ENCODE data around the gene DRC3.

DRC3 gene

DNA sequence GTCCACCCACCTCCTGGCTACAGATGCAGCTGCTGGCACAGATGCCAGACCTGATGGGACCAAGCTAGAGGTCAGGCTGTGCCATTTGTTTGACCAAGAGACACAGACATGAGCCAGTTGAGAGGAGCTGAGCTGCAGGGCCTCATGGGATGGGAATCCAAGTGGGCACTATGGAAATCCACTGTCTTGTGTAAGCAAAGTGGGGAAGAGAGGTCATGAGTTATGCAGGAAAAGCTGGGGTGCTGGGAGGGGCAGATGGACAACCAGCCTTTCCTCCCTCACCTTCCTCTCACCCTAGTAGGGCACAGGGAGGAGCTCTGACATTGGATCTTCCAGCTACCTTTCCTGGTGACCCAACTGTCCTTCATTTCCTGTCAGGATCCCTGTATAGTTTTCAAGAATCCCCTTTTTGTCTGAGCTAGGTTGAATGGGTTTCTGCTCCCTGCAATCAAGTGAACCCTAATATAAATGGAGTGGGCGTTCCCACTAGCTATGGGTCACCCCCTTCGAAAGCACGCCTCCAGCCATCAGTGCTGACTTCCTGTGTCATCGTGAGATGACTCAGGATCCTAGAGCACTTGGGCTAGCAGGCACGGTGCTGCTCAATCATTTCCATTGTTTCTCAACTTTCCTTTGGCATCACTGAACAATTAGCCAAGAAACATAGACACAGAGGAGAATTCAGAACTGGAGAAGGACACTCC, 52.7 kb downstream of the DRC3 start:
- DNase-seq, result peak; percentile 26

DNA sequence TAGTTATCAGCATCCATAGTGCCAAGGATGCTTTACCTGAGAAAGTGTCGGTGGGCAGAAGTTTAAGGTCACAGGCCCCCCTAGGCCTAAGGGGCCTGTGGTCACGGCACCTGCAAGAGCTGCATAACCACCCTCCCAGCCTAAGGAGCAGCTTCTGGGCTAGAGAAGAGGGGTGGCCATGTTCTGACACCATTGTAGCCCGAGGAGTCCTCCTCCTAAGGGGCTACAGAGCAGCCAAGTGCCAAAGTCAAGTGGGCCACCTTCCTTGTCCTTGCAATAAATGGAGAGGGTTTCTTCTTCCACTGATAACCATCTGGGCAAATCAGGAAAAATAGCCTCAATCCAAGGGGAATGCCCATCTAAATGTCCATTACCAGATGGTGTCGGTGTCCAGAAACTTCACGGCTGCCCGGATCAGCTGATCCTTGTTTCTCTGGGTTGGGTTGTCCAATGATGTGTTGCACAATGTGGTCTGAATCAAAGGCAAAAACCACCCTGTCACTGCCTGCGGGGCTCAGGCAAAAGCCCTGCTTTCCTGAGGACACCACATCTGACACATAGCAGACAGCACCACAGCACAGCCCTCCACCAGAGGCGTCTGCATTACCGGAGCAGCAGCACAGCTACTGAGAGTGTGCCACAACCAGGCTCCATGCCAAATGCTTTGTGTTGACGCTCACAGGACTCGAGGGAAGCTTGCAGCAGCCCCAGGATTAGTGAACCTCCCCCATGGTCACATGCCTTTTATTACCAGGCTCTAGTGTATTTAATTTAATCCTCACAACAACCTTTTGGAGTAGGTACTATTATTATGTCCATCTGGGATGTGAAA, 53.5 kb downstream of the DRC3 start:
- DNase-seq, result peak; percentile 28

GRCh38 chr17:18027280-18027679, 54.6 kb downstream of the DRC3 start:
- DNase-seq, result no peak

DNA sequence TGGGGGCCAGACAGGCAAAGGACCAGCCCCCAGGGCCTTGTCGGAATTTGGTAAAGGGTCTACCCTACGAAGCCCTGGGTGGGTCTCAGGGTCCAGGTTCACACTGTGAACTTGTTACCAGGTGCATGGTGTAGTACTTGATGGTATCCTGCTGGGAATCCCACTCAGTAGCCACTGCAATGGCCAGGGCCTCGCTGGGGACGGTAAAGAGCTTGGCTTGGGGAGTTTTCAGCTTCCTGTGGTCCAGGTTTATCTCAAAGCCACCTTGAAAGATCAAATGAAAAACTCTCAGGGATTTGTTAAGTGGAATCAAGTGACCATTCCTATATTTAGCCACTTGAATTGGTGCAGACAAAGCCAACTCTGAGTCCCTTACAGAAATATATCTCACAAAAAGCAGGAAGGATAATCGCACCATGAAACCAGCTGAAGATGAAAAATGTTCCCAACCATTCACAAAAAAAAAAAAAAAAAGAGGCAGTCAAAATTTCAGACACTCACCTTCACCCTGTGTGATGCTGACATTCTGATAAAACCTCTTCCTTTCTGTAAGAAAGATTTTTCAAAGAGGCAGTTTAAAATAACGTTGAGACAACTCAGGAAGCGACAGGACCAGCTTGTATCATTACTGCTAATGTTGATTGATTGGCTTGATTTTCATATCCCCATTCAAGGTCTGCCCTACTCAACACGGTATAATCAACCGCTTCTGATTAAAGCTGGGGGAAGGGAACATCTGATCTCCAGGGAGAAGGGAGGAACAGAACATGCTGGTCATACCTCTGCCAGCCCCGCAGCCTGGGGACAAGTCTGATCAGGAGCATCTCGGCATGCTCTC, 55.7 kb downstream of the DRC3 start:
- DNase-seq, result no peak

- no peak for DNase-seq
Measured at GRCh38 chr17:18028952-18029540, 56.4 kb downstream of the DRC3 start.

GRCh38 chr17:18031955-18032354, 59.3 kb downstream of the DRC3 start:
- no peak for DNase-seq

DNA sequence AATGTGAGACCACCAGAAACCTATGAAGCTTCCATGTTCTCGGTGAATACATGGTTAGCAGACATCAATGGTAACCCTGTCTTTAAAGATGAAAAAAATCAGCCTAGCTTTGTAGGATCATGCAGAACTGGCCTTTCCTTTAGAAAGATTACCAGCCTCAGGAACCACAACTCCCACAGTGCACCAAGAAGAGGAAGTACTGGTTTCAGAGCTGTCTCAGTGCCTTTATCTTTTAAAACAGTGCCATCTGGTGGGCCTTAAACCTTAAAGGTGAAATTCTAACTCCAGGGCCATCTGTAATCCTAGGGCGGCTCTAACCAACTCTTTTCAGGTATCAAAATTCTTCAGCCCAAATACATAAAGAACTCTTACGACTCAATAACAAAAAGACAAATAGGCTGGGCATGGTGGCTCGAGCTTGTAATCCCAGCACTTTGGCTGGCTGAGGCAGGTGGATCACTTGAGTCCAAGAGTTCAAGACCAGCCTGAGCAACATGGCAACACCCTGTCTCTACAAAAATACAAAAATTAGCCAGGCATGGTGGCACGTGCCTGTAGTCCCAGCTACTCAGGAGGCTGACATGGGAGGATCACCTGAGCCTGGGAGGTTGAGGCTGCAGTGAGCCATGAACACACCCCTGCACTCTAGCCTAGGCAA, 60.9 kb downstream of the DRC3 start:
- peak; percentile 83 for DNase-seq

DNA sequence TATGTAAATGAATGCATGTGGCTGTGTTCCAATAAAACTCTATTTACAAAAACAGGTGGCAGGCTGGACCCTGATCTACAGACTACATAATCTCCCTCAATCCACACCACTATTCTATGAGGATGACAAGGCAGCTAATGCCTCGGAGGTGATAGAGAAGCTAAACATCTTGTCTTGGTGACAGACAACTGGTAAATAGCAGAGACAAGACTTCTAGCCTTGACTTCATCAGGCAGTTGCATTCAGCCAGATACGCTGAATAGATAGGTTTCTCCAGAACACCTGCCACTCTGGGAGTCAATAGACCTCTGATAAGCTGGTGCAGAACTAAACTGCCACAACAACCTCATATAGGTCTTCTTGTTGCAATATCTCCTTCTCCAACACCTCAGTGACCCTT, 63.0 kb downstream of the DRC3 start:
- DNase-seq, result no peak

DNA sequence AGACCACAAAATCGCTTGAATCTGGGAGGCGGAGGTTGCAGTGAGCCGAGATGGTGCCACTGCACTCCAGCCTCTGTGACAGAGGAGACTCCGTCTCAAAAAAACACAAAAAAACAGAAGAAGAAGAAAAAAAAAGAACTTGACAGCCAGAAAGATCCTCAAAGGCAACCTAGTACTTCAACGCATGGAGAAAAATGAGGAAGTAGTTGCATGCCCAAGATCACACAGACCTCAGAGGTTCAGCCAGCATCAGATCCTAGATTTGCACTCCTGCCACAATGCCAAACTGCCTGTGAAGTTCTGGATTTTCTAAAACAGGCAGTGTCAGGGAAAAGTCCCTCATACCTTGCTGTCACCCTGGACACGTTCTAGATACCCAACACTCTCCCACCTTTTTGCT, 64.8 kb downstream of the DRC3 start:
- no peak for DNase-seq

DNA sequence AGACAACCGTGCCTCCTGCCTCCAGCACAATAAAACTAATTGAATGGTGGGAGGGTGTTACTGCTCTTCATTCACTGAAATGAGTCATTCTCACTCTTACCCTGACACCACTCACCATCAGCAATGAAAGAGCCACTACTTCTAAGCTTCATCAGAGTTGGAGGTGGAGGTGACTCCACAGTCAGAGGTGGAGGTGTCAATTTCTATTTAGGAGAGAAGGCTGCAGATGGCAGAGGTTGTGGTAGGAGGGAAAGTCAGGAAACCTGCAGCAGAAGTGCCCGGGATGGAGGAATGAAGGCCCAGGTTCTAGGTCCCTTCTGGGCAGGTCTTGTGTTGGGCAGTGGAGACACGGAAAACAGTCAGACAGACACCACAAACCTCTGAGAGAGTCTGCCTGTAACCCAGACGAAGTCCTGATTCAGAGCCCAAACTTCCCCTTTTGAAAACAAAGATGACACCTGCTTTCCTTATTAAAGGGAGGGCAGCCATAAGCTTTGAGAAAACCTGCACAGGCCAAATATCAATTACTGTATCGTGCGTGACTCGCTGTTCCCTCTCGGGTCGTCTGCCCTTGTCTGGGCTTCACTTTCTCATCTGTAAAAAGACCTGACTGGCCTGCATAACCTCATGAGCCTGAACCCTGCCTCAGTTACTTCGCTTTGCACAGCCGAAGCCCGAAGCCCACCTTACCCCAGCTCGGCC, 65.6 kb downstream of the DRC3 start:
- peak; percentile 15 for DNase-seq

DNA sequence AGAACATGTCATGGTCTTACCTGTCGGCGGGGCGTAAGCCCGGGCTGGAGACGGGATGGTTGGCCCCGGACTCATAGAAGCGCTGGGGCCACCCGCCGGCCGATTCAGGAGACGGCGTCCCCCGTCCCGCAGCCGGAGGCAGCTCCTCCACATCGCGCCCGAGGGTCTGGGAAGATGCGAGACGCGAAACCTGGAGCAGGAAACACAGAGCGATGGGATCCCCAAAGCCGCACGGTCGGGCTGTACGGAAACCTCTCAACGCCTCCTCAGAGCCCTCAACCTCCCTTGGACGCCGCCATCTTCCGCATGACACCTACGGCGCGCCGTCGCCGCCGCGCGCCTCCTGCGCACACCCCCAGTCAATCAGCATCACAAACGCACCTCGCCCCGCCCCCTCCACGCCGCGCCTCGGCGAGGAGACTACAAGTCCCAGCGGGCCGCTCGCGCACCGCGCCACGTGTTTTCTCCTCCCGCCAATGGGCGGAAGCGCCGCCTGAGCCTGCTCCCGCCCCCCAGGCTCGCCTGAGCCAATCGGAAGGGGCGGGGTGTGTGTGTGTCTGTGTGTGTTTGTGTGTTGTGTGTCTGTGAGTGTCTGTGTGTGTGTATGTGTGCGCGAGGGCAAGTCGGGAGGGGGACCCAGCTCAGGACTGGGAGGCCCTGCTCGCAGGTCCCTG, 66.3 kb downstream of the DRC3 start, which contains the start of the genes ATPAF2 and GID4:
TSS of gene ATPAF2 (minus strand) at position 308 of the 674 bp plus-strand sequence. CDS start at position 153, 155 bp downstream.
TSS of gene GID4 (plus strand) at position 548 of the 674 bp plus-strand sequence. CDS start at position 605, 57 bp downstream.
- DNase-seq, result peak; percentile 100

- peak; percentile 50 for DNase-seq
Measured at GRCh38 chr17:18039535-18040260, 67.0 kb downstream of the DRC3 start.

DNA sequence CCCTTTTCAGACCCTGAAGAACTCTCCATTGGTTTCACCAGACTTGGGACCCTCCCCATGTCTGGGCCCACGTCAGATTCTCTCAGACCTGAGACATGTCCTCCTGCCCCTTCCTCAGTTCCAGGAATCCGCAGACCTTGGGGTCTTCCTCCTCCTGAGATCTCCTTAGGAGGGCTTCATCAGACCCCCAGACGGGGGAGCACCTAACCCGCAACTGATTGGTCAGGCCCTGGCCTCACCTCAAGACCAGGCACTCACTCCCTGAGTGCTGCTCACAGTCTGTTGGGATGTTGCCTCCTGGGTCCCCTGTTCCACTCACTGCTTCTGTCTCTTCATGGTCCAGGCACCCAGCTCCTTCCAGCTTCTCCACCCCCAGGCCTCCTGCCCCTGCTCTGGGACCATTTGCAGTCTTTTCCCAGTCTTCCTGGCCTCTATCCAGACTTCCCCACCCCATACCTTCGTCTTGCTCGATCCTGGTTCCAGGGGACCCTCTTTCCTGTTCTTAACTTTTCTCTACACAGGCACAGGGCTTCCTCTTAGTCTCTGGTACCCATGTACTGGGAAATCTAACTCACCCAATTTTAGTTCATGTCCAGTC, 67.7 kb downstream of the DRC3 start:
- no peak for DNase-seq

DNA sequence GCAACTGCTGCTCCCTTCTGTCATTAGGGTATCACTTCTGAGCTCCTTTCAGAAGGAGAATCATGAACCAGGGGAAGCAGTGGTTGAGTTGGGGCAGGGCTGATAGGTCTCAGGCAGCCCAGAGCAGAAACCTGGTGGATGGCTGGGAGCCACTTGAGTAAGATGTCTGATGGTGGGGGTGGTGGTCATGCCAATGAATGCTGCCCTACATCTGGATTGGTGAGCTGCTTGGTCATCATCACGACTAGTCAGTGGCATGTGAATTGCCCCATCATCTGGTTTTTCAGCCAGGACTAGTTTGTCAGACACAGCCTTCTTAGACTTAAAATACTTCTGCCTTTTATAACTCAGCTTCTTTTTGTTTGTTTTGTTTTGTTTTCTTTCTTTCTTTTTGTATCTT, 69.1 kb downstream of the DRC3 start:
- no peak for DNase-seq

- DNase-seq, result no peak
Measured at GRCh38 chr17:18042983-18043382, 70.3 kb downstream of the DRC3 start.

DNA sequence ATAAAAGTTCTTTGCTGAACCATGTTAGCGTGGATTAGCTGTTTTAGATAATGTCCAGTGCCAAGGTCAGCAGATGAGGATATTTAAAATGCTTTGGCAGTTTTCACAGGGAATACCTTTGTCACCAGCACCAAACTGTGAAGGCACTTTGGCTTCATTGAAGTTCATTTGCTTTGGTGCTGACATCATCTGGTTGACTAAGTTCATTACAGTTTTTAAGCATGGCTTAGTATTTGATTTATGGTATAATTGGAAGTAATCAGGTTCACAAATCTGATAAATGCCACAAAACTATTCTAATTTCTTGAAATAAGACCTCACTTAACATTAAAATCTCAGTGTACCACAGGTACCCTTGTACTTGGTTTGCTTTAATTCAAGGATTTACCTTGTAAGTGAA, 70.8 kb downstream of the DRC3 start:
- peak; percentile 23 for DNase-seq

GRCh38 chr17:18044609-18045008, 71.9 kb downstream of the DRC3 start:
- DNase-seq, result no peak

GRCh38 chr17:18045691-18046350, 73.2 kb downstream of the DRC3 start:
- no peak for DNase-seq

DNA sequence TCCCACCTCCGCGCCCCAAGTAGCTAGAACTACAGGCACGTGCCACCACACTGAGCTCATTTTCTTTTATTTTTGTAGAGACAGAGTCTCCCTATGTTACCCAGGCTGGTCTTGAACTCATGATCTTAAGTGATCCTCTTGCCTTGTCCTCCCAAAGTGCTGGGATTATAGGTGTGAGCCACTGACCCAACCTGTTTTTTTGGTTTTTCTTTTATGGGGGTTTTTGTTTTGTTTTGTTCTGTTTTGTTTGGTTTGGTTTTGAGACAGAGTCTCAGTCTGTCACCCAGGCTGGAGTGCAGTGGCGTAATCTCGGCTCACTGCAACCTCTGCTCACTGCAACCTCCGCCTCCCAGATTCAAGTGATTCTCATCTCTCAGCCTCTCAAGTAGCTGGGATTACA, 82.9 kb downstream of the DRC3 start:
- DNase-seq, result no peak

Measured in CD4-positive, alpha-beta T cell treated with Interleukin-10 for 1 hour (primary cell).